ENCODE data around the gene METTL5. TPM values are rescaled to one million over a fixed set of nuclear protein-coding genes. Genes with fewer than 3 reads are reported as not detected.

The METTL5 gene
- polyA plus RNA-seq, 1 donor from 2014 or later: 73.8 TPM

DNA sequence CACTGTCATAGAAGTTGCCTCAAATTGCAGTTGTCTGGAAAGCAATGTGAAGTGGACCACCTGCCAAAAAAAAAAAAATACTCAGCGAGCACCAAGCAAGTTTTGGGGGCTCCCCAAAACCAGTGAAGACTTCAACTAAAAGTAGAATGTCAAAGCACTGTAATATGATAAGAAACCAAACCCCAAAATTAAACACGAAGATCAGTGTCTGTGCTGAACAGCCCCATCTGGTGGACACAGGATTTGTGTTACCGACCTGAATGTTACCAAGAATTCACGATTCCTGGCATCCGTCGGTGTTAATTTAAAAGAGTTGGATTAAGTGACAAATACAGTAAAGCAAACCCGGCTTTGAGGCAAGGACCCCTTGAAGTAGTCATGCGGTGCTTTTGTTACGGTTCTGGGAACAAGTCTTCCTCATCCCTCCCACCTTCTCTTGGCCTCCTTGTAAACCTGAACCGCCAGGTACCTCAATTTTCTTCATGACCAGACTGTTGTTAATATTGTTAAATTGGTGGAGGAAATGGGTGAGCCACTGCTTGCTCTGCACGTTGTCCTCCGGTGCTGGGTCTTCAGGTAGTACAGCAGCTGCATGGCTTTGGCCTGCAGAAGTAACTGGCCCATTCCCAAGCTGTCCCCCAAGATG, 57.3 kb downstream of the METTL5 start:
- Histone ChIP-seq H3K4me2 (ENCODE audit: low read length) (no peak overlapping the region), H3K9me3 (ENCODE audit: low read length) (no peaks in the 10 kb centered on the region), H3K27ac (ENCODE audit: low read length) (no peak overlapping the region), H2AFZ (ENCODE audit: low read depth, low read length) (no peak overlapping the region), H3K27me3 (ENCODE audit: insufficient read depth, low read depth, low read length) (no peaks in the 10 kb centered on the region), H3K36me3 (ENCODE audit: insufficient read depth, low read length) (peaks cover 5% of the 10 kb centered on the region), H3K9ac (ENCODE audit: low read length) (no peak overlapping the region), H3K79me2 (replicated peaks; ENCODE audit: insufficient read depth, low read length) (no peaks in the 10 kb centered on the region), H3K4me3 (ENCODE audit: low read length) (no peak overlapping the region), H3K9me2 (ENCODE audit: insufficient read depth, low read length) (no peaks in the 10 kb centered on the region), H3F3A (ENCODE audit: insufficient read depth, low read length, poor library complexity, severe bottlenecking) (no peaks in the 10 kb centered on the region), H4K20me1 (ENCODE audit: insufficient read depth) (no peaks in the 10 kb centered on the region)
- TF ChIP-seq POLR2AphosphoS5 (IDR thresholded peaks at IDR 0.05) (no peak), RAD21 (conservative IDR thresholded peaks at IDR 0.05) (peak; percentile 42), EP300 (conservative IDR thresholded peaks at IDR 0.05; ENCODE audit: poor library complexity, severe bottlenecking) (no peak), TAF1 (IDR thresholded peaks at IDR 0.05; ENCODE audit: low read depth) (no peak), SMC3 (conservative IDR thresholded peaks at IDR 0.05; ENCODE audit: poor library complexity) (peak; percentile 53)
- TF ChIP-seq, protein P1, sequence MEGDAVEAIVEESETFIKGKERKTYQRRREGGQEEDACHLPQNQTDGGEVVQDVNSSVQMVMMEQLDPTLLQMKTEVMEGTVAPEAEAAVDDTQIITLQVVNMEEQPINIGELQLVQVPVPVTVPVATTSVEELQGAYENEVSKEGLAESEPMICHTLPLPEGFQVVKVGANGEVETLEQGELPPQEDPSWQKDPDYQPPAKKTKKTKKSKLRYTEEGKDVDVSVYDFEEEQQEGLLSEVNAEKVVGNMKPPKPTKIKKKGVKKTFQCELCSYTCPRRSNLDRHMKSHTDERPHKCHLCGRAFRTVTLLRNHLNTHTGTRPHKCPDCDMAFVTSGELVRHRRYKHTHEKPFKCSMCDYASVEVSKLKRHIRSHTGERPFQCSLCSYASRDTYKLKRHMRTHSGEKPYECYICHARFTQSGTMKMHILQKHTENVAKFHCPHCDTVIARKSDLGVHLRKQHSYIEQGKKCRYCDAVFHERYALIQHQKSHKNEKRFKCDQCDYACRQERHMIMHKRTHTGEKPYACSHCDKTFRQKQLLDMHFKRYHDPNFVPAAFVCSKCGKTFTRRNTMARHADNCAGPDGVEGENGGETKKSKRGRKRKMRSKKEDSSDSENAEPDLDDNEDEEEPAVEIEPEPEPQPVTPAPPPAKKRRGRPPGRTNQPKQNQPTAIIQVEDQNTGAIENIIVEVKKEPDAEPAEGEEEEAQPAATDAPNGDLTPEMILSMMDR (IDR thresholded peaks at IDR 0.05; ENCODE audit: poor library complexity, severe bottlenecking): peak; percentile 52

DNA sequence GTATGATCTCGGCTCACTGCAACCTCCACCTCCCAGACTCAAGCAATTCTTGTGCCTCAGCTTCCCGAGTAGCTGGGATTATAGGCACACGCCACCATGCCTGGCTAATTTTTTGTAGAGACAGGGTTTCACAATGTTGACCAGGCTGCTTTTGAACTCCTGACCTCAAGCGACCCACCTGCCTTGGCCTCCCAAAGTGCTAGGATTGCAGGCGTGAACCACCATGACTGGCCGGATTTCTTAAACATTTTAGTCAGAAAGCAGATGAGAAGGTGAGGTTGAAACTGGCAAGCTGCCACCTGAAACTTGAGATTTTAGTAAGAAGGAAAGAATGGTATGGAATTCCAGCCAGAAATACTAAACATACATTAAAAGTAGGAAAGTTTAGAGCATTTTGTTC, 59.2 kb downstream of the METTL5 start:
- H3K79me2 ChIP-seq (replicated peaks; ENCODE audit: insufficient read depth, low read length): no peaks in the 10 kb centered on the region
- no peak overlapping the region for H3K9ac ChIP-seq (ENCODE audit: low read length)
- no peaks in the 10 kb centered on the region for H3F3A ChIP-seq (ENCODE audit: insufficient read depth, low read length, poor library complexity, severe bottlenecking)
- H3K27ac ChIP-seq (ENCODE audit: low read length): no peak overlapping the region
- no peak overlapping the region for H3K4me3 ChIP-seq (ENCODE audit: low read length)
- H3K9me2 ChIP-seq (ENCODE audit: insufficient read depth, low read length): no peaks in the 10 kb centered on the region
- no peaks in the 10 kb centered on the region for H3K9me3 ChIP-seq (ENCODE audit: low read length)
- no peaks in the 10 kb centered on the region for H4K20me1 ChIP-seq (ENCODE audit: insufficient read depth)
- TF ChIP-seq SMC3 (conservative IDR thresholded peaks at IDR 0.05; ENCODE audit: poor library complexity): no peak
- no peak for TF ChIP-seq MXI1 (conservative IDR thresholded peaks at IDR 0.05; ENCODE audit: poor library complexity, severe bottlenecking)
- TF ChIP-seq POLR2AphosphoS5 (IDR thresholded peaks at IDR 0.05): no peak
- TF ChIP-seq, protein P1 (IDR thresholded peaks at IDR 0.05; ENCODE audit: poor library complexity, severe bottlenecking): no peak
- TF ChIP-seq RAD21 (conservative IDR thresholded peaks at IDR 0.05): no peak
- no peak for TF ChIP-seq EP300 (conservative IDR thresholded peaks at IDR 0.05; ENCODE audit: poor library complexity, severe bottlenecking)
- TF ChIP-seq, protein P2, sequence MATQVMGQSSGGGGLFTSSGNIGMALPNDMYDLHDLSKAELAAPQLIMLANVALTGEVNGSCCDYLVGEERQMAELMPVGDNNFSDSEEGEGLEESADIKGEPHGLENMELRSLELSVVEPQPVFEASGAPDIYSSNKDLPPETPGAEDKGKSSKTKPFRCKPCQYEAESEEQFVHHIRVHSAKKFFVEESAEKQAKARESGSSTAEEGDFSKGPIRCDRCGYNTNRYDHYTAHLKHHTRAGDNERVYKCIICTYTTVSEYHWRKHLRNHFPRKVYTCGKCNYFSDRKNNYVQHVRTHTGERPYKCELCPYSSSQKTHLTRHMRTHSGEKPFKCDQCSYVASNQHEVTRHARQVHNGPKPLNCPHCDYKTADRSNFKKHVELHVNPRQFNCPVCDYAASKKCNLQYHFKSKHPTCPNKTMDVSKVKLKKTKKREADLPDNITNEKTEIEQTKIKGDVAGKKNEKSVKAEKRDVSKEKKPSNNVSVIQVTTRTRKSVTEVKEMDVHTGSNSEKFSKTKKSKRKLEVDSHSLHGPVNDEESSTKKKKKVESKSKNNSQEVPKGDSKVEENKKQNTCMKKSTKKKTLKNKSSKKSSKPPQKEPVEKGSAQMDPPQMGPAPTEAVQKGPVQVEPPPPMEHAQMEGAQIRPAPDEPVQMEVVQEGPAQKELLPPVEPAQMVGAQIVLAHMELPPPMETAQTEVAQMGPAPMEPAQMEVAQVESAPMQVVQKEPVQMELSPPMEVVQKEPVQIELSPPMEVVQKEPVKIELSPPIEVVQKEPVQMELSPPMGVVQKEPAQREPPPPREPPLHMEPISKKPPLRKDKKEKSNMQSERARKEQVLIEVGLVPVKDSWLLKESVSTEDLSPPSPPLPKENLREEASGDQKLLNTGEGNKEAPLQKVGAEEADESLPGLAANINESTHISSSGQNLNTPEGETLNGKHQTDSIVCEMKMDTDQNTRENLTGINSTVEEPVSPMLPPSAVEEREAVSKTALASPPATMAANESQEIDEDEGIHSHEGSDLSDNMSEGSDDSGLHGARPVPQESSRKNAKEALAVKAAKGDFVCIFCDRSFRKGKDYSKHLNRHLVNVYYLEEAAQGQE (IDR thresholded peaks at IDR 0.05; ENCODE audit: borderline replicate concordance): no peak
- no peak for TF ChIP-seq EZH2 (IDR thresholded peaks at IDR 0.05; ENCODE audit: borderline replicate concordance, insufficient read depth, low read length, poor library complexity, severe bottlenecking)
- TF ChIP-seq TAF1 (IDR thresholded peaks at IDR 0.05; ENCODE audit: low read depth): no peak
- H3K27me3 ChIP-seq (ENCODE audit: insufficient read depth, low read depth, low read length): no peaks in the 10 kb centered on the region
- no peak overlapping the region for H2AFZ ChIP-seq (ENCODE audit: low read depth, low read length)
- H3K36me3 ChIP-seq (ENCODE audit: insufficient read depth, low read length): peaks cover 5% of the 10 kb centered on the region
- no peak overlapping the region for H3K4me2 ChIP-seq (ENCODE audit: low read length)
